GDM1 (cell line): ENCODE data around the gene IGFL2.
"Not testable (repeated sequence)": the region's sequence is repeated elsewhere in the genome, so short reads cannot be mapped to it uniquely, and the experiment has no call there.

Experiments used
- DNase-seq: peaks from one replicate; lab custom pipeline; 2025; lab: John Stamatoyannopoulos, UW

The IGFL2 gene

GRCh38 chr19:46189971-46190888 is 42.2 kb downstream of the IGFL2 start:
- DNase-seq, result no peak

GRCh38 chr19:46191356-46191755 is 43.3 kb downstream of the IGFL2 start:
- DNase-seq, result no peak

- no peak for DNase-seq
These were observed 43.9 kb downstream of the IGFL2 start for GRCh38 chr19:46191972-46192371.

- DNase-seq, result not testable (repeated sequence)
These were observed 44.6 kb downstream of the IGFL2 start for GRCh38 chr19:46192626-46192991.

GRCh38 chr19:46192992-46193650 is 45.1 kb downstream of the IGFL2 start:
- no peak for DNase-seq

DNA sequence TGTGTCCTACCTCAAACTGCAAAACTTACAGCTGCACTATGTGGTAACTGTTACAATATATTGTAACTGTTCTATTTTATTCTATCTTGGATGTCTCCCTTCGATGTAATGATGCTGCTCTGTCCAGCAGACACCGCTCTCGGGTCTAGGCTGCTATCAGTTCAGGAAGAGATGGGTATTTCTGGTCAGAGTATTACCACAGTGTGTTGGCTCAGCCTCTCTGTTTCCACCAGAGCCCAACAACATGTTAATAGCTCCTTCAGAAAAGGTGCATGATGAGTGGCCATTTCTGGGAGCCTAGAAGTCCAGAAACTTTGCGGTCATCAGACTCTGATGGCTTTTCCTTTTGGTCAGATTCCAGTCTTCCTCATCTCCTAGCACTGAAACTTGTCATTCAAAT is 45.6 kb downstream of the IGFL2 start:
- no peak for DNase-seq

DNA sequence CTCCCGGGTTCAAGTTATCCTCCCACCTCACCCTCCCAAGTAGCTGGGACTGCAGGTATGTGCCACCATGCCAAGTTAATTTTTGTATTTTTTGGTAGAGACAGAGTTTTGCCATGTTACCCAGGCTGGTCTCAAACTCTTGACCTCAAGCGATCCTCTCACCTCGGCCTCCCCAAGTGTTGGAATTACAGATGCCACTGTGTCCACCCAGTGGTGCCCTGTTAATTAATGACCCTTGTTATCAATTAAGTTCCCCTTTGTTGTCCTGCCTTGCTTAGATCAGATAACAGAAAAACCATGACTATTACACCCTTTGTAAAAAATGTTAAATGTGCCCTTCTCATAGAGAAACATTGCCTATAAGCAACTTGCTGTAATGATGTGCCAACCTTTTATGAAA is 47.1 kb downstream of the IGFL2 start:
- no peak for DNase-seq

GRCh38 chr19:46195919-46196318 is 47.9 kb downstream of the IGFL2 start:
- not testable (repeated sequence) for DNase-seq

DNA sequence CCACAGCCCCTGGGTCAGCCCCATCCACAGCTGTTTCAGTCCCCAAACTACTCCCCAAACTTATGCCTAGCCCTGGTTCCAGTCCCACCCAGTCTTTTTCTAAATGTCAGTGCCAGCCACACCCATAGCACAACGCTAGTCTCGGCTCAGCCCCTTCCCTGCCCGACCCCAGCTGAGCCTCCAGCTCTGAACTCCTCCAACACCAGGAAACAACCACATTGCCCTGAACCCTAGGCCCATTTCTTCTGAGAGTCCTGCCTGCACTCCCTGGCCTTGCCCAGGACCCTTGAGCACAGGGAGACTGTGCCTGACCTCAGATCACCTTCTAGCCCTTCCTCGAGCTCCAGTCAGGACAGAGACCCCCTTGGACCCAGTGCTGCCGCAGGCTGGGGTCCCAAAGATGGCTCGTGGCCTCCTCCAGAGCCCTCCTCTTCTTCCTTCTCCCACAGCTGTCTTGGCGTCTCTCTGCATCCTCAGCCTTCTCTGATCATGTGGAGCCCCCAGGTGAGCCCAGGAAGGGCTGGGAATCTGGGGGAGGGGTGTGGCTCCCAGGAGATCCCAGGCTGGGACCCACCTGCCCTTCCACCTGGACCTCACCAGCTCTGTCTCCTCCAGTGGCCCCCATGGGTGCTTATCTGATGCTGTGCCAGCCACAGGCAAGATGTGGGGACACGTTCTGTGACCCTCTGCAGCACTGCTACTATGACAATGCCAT is 48.5 kb downstream of the IGFL2 start:
- no peak for DNase-seq

DNA sequence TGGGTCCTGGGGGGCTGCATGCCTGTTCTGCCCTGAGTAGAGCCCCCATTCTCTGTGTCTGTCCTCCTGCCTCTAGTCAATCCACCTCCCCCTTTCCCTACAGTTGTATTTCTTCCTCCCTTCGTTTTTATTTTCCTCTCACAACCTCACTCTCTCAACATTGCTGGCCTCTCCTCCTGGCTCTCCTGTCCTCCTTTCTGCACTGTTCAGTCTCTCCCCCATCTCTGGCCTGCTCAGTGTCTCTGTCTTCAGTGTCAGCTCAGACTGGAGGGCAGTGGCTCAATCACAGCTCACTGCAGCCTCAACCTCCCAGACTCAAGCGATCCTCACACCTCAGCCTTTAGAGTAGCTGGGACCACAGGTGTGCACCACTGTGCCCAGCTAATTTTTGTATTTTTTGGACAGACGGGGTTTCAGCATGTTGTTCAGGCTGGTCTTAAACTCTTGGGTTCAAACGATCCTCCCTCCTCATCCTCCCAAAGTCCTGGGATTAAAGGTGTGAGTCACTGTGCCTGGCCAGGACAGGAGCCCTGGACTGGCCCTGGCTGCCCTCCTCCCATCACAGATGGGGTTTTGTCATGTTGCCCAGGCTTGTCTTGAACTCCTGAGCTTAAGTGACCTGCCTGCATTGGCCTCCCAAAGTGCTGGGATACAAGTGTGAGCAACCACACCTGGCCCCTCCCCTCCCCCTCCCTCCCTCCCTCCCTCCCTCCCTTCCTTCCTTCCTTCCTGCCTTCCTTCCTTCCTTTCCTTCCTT is 49.5 kb downstream of the IGFL2 start:
- no peak for DNase-seq

DNA sequence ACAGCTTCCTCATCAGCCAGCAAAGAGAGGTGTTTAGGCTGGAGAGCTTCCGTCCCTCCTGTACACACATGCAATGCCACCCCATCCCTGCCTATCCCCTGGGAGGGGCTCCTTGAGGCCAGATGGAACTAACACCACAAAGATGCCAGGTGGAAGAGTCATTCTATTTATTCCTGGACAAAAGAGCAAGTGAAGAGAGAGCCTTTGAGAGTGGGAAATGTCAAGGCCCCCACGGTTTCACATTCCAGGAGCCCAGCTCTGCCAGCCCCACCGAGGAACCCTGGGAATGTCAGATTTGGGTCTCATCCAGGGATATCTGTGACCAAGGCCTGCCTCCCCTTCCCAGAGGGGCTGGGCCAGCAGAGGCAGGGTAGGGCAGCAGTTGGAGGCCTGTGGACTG is 50.7 kb downstream of the IGFL2 start:
- no peak for DNase-seq

DNA sequence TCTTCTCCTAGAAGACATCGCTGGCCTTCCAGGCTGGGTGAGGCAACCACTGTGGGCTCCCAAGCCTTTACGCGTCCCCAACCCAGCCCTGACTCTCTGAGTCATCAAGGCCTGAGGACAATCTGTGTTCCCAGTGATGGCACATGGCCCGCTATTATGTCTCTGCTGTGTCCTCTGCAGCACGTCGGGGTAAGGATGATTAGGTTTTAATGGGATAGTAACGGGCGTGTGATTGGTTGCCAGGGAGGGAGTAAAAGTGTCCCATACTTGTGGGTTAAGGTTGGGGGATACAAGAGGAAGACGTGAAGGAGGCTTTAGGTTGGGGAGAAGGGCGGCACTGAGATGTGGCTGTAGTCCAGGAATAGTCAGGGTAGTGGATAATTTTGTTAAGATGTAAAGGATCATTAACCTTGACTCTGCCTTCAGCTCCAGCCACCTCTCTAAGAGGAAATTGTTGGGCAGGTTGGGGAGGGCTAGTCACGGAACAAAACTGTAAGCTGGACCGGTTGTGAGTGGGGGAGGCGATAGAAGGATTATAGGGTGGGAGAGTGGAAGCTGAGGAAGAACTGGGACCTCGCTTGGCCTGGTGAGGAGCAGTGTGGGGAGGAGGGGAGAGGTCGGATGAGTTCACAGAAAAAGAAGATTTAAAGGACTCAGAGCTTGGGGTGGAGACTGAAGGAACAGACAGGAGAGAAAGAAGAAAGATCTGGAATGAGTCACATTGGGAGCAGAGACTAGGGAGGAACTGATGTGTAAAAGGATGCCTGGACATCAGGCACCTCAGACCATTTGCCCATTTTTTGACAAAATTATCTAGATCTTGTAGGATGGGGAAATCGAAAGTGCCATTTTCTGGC is 53.6 kb downstream of the IGFL2 start:
- DNase-seq, result no peak

- DNase-seq, result no peak
These were observed 54.4 kb downstream of the IGFL2 start for GRCh38 chr19:46202426-46202825.

DNA sequence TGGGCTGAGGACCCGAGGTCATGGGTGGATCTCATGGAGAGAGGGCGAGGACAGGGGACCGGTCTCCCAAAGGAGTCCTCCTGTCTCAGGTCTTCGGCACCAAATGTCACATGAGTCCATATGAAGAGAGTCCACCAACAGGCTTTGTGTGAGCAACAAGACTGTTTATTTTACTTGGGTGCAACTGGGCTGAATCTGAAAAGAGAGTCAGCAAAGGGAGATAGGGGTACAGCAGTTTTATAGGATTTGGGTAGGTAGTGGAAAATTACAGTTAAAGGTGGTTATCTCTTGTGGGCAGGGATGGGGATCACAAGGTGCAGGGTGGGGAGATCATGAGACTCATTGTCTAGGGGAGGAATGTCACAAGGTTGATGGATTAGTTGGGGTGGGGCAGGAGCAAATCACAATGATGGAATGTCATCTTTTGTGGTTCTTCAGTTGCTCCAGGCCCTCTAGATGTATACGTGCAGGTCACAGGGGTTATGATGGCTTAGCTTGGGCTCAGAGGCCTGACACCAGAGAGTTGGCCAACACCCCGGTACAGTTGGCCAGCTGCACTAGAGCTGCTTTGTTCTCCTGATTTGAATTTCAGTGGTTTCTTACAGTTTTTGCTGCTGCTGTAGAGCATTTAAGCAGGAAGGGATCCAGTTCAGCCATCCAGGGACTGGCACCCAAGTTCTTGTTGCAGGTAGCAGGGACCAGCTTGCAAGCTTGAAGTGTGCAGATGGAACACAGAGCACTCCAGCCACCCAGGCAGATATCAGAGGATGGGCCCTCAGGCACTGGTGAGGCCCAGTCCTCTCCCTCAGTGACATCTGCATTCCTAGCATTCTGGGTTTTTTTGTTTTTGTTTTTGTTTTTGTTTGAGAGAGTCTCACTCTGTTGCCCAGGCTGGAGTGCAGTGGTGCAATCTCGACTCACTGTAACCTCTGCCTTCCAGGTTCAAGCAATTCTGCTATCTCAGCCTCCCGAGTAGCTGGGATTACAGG is 55.1 kb downstream of the IGFL2 start:
- no peak for DNase-seq

GRCh38 chr19:46204008-46204407 is 56.0 kb downstream of the IGFL2 start:
- DNase-seq, result no peak

GRCh38 chr19:46205183-46205984 is 57.3 kb downstream of the IGFL2 start:
- no peak for DNase-seq

GRCh38 chr19:46206176-46206575 is 58.1 kb downstream of the IGFL2 start:
- DNase-seq, result no peak

DNA sequence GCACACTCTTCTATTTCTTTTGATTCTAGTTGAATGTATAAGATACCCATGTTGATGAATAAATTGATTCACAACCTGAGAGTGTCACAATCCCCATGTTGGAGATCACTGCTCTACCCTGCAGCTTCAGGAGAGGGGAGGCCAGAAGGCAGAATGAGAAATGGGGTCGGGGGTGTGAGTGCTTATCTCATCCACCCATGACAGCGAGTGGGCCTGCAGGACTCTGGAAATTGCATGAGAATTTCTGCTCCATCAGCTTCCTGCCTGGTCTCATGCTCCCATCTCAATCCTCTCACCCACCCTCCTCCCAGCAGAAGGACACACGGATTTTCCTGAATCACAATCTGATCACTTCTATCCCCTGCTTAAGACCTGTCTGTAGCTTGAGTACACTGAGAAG is 58.6 kb downstream of the IGFL2 start:
- no peak for DNase-seq

DNA sequence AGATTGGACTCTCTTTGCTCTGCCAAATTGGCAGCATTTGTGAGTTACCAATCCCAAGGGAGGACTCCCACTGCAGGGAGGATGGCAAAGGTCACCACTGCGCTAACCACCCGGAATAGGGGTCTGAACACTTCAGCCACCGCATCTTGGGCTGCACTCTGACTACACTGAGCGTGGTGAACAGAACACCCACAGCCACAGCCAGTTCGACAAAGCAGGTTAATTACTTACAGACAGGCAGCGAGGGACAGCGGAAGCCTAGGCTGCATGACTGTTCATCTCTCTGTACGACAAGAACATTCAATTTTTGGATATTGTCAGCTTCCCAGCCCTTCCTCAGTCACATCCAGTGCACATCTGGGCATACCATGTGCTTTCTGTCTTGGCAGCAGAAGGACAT is 59.8 kb downstream of the IGFL2 start:
- DNase-seq, result not testable (repeated sequence)
